Neural cell (in vitro differentiated cells): ENCODE data around the gene LRP8.

Source experiments
- CTCF ChIP-seq: fragments of 450-650 bp; IDR thresholded peaks from 2 replicates; pipeline ENCODE4 v1.5.1; 2014; ENCODE audit warnings: antibody characterized with exemption, mild to moderate bottlenecking, moderate library complexity; ENCODE audit not compliant: poor library complexity, severe bottlenecking
- EP300 ChIP-seq: fragments of 450-650 bp; conservative IDR thresholded peaks from 2 replicates; pipeline ENCODE4 v1.6.1; 2014; ENCODE audit warnings: antibody characterized with exemption, mild to moderate bottlenecking, moderate library complexity; ENCODE audit not compliant: poor library complexity, severe bottlenecking
- EZH2 ChIP-seq: fragments of 200-600, 300-800 bp; shearing (Covaris generic), sonication (generic); IDR thresholded peaks from 2 replicates; pipeline ENCODE4 v1.6.1; 2014; ENCODE audit warnings: antibody characterized with exemption, low read length, borderline replicate concordance, mild to moderate bottlenecking; ENCODE audit not compliant: insufficient read depth, poor library complexity, severe bottlenecking
- POLR2AphosphoS5 ChIP-seq: IDR thresholded peaks from 2 replicates; pipeline ENCODE4 v1.6.1; 2012
- SMC3 ChIP-seq: fragments of 450-650 bp; conservative IDR thresholded peaks from 2 replicates; pipeline ENCODE4 v1.6.1; 2014; ENCODE audit warnings: antibody characterized with exemption, mild to moderate bottlenecking, moderate library complexity; ENCODE audit not compliant: poor library complexity

- TF ChIP-seq EP300: no peak
- TF ChIP-seq SMC3: no peak
- TF ChIP-seq POLR2AphosphoS5: no peak
- TF ChIP-seq EZH2: no peak
- no peak for TF ChIP-seq CTCF
These were observed 4.6 kb downstream of the LRP8 start for GRCh38 chr1:53323316-53323715.
